Panc1 (cell line): ENCODE data around the gene IL17REL. TPM values are rescaled to one million over a fixed set of nuclear protein-coding genes. Genes with fewer than 3 reads are reported as not detected.

ENCODE experiments used
- ATAC-seq: fragments of 200-7000 bp; cut with Tn5 transposase; 2 replicates; pipeline ENCODE4 v1.9.1; 2020; ENCODE audit warnings: mild to moderate bottlenecking, moderate library complexity
- BruUV-seq: library from RNA; stranded (reverse); fragments of 400-500 nt; replicated peaks from 2 replicates; lab custom pipeline; 2021; lab: Mats Ljungman, UMichigan
- CTCF ChIA-PET: fragments of 300-600 bp; sonication (Branson Sonifier 250); formaldehyde crosslinking; loops from one replicate; lab custom pipeline; 2022; ENCODE audit warnings: antibody characterized with exemption; lab: Charles Lee
- POLR2A ChIA-PET: fragments of 300-600 bp; sonication (Branson Sonifier 250); formaldehyde crosslinking; loops from one replicate; lab custom pipeline; 2022; ENCODE audit warnings: antibody characterized with exemption; lab: Charles Lee
- DNase-seq: peaks from one replicate; pipeline ENCODE4 v3.0.0-alpha.2; 2010; ENCODE audit warnings: low read depth, low spot score
- H3K27ac ChIP-seq: 2 replicates; pipeline ENCODE4 v1.5.1; 2011; ENCODE audit warnings: mild to moderate bottlenecking, low read length, inconsistent platforms
- H3K27me3 ChIP-seq: fragments of 200-500 bp; sonication (Bioruptor generic); 2 replicates; pipeline ENCODE4 v1.6.0; 2014; ENCODE audit warnings: low read length, inconsistent platforms; ENCODE audit not compliant: control insufficient read depth, insufficient read depth
- H3K36me3 ChIP-seq: fragments of 200-500 bp; sonication (Bioruptor generic); 2 replicates; pipeline ENCODE4 v1.5.1; 2014; ENCODE audit warnings: inconsistent platforms, mild to moderate bottlenecking, low read length, moderate library complexity; ENCODE audit not compliant: control insufficient read depth, insufficient read depth
- H3K4me1 ChIP-seq: 2 replicates; pipeline ENCODE4 v1.5.1; 2011; ENCODE audit warnings: inconsistent platforms, mild to moderate bottlenecking, low read length, moderate library complexity; ENCODE audit not compliant: control insufficient read depth, insufficient read depth
- H3K4me3 ChIP-seq, 2 experiments: 2 replicates each; pipeline ENCODE4 v1.5.1; 2011 to 2012; ENCODE audit warnings: low read depth in 2 of 2, low read length in 2 of 2, mild to moderate bottlenecking in 2 of 2, inconsistent platforms in 1 of 2, moderate library complexity in 1 of 2
- H3K9me3 ChIP-seq: fragments of 200-500 bp; sonication (Bioruptor generic); 2 replicates; pipeline ENCODE4 v1.5.1; 2014; ENCODE audit warnings: low read depth, mild to moderate bottlenecking, inconsistent platforms, low read length, moderate library complexity; ENCODE audit not compliant: control insufficient read depth, insufficient read depth
- POLR2AphosphoS5 ChIP-seq: IDR thresholded peaks from 2 replicates; pipeline ENCODE4 v1.6.1; 2012; ENCODE audit warnings: mild to moderate bottlenecking, low read depth, low read length, moderate library complexity
- SIN3A ChIP-seq: IDR thresholded peaks from 2 replicates; pipeline ENCODE4 v1.6.1; 2012; ENCODE audit warnings: low read depth, mild to moderate bottlenecking, low read length, moderate library complexity, borderline replicate concordance; ENCODE audit not compliant: insufficient read depth
- TCF7L2 ChIP-seq: IDR thresholded peaks from 2 replicates; pipeline ENCODE4 v1.6.1; 2011; ENCODE audit warnings: mild to moderate bottlenecking, low read depth, low read length, inconsistent platforms
- in situ Hi-C: cut with HindIII; loops from 2 replicates; pipeline ENCODE4 v1.10.0; 2016; ENCODE audit warnings: low sequenced_read_pairs, low pct_unique_long_range_greater_than_20kb
- intact Hi-C: fragments of 100-400 bp; cut with micrococcal nuclease; formaldehyde crosslinking; loops from one replicate; pipeline ENCODE4 v1.10.0; 2022; ENCODE audit not compliant: unreplicated experiment
- total RNA-seq: library from RNA; stranded (reverse); gene quantifications from one replicate; pipeline ENCODE4 v1.2.1, GENCODE V29; 2021; ENCODE audit not compliant: unreplicated experiment
- TF ChIP-seq, protein P1 (sequence below), 2 experiments: IDR thresholded peaks; 2 replicates each; pipeline ENCODE4 v1.6.1; 2011 to 2012; ENCODE audit warnings: low read depth in 2 of 2, control low read depth in 1 of 2, low read length in 1 of 2, mild to moderate bottlenecking in 1 of 2, moderate library complexity in 1 of 2; ENCODE audit not compliant: insufficient read depth in 1 of 2
- TF ChIP-seq, protein P2 (sequence below): fragments of 450-650 bp; IDR thresholded peaks from 2 replicates; pipeline ENCODE4 v1.5.1; 2017; ENCODE audit warnings: mild to moderate bottlenecking

Gene IL17REL
- total RNA-seq, 1 experiment from 2014 or later = 0.82 TPM

DNA sequence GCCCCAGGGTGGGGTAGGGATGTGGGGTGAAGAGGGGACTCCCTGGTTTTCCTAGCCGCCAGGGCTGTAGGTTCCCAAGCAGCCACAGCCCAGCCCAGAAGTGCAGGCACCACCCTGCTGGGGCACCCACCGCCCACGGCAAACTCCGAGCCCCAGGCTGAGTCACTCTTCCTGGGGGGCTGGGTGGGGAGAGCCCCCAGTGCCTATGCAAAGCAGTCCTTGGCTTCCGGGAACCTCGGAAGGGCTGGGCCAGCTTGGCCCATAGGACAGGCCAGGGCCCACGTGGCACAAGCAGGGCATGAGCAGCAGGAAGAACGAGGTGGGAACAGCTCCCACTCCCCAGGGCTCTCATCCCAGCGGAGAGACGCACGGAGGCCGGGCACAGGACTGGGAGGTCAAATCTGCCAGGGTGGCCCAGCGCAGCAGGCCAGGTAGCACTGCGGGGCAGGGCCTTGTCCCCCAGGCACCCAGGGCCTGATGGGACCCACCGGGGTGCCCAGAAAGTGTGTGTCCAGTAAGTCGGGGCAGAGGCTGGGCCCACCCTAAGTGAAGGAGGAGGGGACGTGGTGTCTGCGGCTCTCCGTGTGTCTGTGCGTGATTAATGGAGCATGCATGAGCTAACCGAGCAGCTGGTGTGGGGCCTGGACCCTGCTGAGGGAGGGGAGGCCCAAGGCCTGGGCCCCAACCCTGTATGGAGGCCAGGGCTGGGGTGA, 4.6 kb upstream of the IL17REL start:
- POLR2A ChIA-PET = no interaction called here
- Histone ChIP-seq H3K9me3 (no peaks in the 10 kb centered on the region), H3K36me3 (no peaks in the 10 kb centered on the region), H3K27me3 (no peaks in the 10 kb centered on the region), H3K4me1 (peaks cover 18% of the 10 kb centered on the region), H3K4me3 (no peak overlapping the region), H3K27ac (no peak overlapping the region)
- in situ Hi-C loops = no loop called here
- TF ChIP-seq, protein P1, sequence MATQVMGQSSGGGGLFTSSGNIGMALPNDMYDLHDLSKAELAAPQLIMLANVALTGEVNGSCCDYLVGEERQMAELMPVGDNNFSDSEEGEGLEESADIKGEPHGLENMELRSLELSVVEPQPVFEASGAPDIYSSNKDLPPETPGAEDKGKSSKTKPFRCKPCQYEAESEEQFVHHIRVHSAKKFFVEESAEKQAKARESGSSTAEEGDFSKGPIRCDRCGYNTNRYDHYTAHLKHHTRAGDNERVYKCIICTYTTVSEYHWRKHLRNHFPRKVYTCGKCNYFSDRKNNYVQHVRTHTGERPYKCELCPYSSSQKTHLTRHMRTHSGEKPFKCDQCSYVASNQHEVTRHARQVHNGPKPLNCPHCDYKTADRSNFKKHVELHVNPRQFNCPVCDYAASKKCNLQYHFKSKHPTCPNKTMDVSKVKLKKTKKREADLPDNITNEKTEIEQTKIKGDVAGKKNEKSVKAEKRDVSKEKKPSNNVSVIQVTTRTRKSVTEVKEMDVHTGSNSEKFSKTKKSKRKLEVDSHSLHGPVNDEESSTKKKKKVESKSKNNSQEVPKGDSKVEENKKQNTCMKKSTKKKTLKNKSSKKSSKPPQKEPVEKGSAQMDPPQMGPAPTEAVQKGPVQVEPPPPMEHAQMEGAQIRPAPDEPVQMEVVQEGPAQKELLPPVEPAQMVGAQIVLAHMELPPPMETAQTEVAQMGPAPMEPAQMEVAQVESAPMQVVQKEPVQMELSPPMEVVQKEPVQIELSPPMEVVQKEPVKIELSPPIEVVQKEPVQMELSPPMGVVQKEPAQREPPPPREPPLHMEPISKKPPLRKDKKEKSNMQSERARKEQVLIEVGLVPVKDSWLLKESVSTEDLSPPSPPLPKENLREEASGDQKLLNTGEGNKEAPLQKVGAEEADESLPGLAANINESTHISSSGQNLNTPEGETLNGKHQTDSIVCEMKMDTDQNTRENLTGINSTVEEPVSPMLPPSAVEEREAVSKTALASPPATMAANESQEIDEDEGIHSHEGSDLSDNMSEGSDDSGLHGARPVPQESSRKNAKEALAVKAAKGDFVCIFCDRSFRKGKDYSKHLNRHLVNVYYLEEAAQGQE (IDR thresholded peaks at IDR 0.05; ENCODE audit: insufficient read depth in 1 of 2, low read depth in 2 of 2, low read length in 1 of 2) = no peak
- TF ChIP-seq, protein P2, sequence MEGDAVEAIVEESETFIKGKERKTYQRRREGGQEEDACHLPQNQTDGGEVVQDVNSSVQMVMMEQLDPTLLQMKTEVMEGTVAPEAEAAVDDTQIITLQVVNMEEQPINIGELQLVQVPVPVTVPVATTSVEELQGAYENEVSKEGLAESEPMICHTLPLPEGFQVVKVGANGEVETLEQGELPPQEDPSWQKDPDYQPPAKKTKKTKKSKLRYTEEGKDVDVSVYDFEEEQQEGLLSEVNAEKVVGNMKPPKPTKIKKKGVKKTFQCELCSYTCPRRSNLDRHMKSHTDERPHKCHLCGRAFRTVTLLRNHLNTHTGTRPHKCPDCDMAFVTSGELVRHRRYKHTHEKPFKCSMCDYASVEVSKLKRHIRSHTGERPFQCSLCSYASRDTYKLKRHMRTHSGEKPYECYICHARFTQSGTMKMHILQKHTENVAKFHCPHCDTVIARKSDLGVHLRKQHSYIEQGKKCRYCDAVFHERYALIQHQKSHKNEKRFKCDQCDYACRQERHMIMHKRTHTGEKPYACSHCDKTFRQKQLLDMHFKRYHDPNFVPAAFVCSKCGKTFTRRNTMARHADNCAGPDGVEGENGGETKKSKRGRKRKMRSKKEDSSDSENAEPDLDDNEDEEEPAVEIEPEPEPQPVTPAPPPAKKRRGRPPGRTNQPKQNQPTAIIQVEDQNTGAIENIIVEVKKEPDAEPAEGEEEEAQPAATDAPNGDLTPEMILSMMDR = no peak
- TF ChIP-seq POLR2AphosphoS5 = no peak
- no peak for TF ChIP-seq SIN3A
- no peak for TF ChIP-seq TCF7L2
- DNase-seq (no peak), ATAC-seq (peak; percentile 6; the same call in 1 of the 2 replicates)
- intact Hi-C loops = no loop called here
- CTCF ChIA-PET = no interaction called here
- no TSS peak for BruUV-seq

DNA sequence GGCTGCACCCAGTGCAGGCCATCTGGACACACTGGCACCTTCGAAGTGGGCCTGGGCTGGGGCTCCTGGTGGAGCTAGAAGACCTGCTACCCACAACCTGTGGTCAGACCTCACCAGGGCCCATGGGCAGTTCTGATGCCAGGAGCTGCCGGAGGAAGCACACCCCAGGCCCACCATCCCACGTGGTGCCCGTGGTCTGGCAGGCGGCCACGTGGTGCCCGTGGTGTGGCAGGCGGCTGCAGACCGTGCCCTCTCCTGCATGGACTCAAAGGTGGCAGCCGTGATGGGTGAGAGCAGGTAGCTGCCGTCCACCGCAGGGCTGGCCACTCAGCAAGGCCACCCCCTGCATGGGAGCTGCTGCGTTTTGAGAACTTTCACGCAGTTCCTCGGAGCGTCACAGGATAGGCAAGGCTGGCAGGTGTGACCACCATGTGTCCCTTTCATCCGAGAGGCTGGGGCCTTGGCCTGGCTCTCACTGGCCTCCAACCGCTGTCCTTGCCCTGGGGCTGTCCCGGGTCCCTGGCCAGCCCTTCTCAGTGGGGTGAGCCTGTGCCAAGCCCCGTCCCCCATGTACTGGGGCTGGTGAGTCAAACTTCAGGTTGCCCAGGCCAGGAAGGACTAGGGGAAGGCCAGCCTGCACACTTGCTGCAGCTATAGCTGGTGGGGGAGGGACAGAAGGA, 3.9 kb upstream of the IL17REL start:
- intact Hi-C loops = no loop called here
- CTCF ChIA-PET = interaction anchor here (0.5 kb wide), 1 partner anchor 11 kb away, joined by 7 read pairs; no protein-coding TSS in a partner anchor
- no peaks in the 10 kb centered on the region for H3K9me3 ChIP-seq

More for the DNA sequence above, 3.9 kb upstream of the IL17REL start:
- Histone ChIP-seq H3K4me1 (peaks cover 20% of the 10 kb centered on the region), H3K4me3 (no peak overlapping the region), H3K27ac (no peak overlapping the region), H3K27me3 (no peaks in the 10 kb centered on the region), H3K36me3 (no peaks in the 10 kb centered on the region)
- DNase-seq (no peak), ATAC-seq (peak; percentile 12; the same call in 1 of the 2 replicates)
- in situ Hi-C loops = no loop called here
- BruUV-seq = no TSS peak
- POLR2A ChIA-PET = no interaction called here
- TF ChIP-seq SIN3A = no peak
- TF ChIP-seq POLR2AphosphoS5 = no peak
- TF ChIP-seq, protein P2 = no peak
- TF ChIP-seq TCF7L2 = no peak
- TF ChIP-seq, protein P1 (IDR thresholded peaks at IDR 0.05; ENCODE audit: insufficient read depth in 1 of 2, low read depth in 2 of 2, low read length in 1 of 2) = no peak
